KMS-11 (cell line): ENCODE measurements around the gene LAMA1.

ENCODE experiments used
- H2AFZ ChIP-seq: fragments of 200-600 bp; sonication (generic); 2 replicates; pipeline ENCODE4 v1.6.1; 2016; ENCODE audit warnings: antibody characterized with exemption, mixed run types, low read depth
- H3K27ac ChIP-seq: fragments of 200-600 bp; sonication (generic); 2 replicates; pipeline ENCODE4 v1.6.1; 2016; ENCODE audit warnings: mild to moderate bottlenecking, mixed run types
- H3K27me3 ChIP-seq: fragments of 200-600 bp; sonication (generic); 2 replicates; pipeline ENCODE4 v1.6.1; 2017; ENCODE audit warnings: mild to moderate bottlenecking, low read depth, mixed run types, moderate library complexity; ENCODE audit not compliant: insufficient read depth
- H3K36me3 ChIP-seq: fragments of 200-600 bp; sonication (generic); 2 replicates; pipeline ENCODE4 v1.6.1; 2017; ENCODE audit warnings: mild to moderate bottlenecking, mixed run types; ENCODE audit not compliant: insufficient read depth
- H3K4me1 ChIP-seq: fragments of 200-600 bp; sonication (generic); 2 replicates; pipeline ENCODE4 v1.6.1; 2016; ENCODE audit warnings: mild to moderate bottlenecking, low read depth, mixed run types; ENCODE audit not compliant: poor library complexity, severe bottlenecking
- H3K4me2 ChIP-seq: fragments of 200-600 bp; sonication (generic); 2 replicates; pipeline ENCODE4 v1.7.0; 2016; ENCODE audit warnings: mild to moderate bottlenecking, mixed run types
- H3K4me3 ChIP-seq: fragments of 200-600 bp; sonication (generic); IDR thresholded peaks from 2 replicates; pipeline ENCODE4 v1.6.1; 2017; ENCODE audit warnings: low read depth, low read length, mixed read lengths; ENCODE audit not compliant: insufficient read depth
- H3K79me2 ChIP-seq: fragments of 200-600 bp; sonication (generic); 2 replicates; pipeline ENCODE4 v1.6.1; 2016; ENCODE audit warnings: low read depth, mixed run types; ENCODE audit not compliant: insufficient read depth
- H3K9ac ChIP-seq: fragments of 200-600 bp; sonication (generic); 2 replicates; pipeline ENCODE4 v1.6.1; 2016; ENCODE audit warnings: mild to moderate bottlenecking, mixed run types
- H4K20me1 ChIP-seq: fragments of 200-600 bp; sonication (generic); 2 replicates; pipeline ENCODE4 v1.6.1; 2016; ENCODE audit warnings: mild to moderate bottlenecking, mixed run types; ENCODE audit not compliant: insufficient read depth
- CTCF ChIP-seq: fragments of 200-600 bp; sonication (generic); conservative IDR thresholded peaks from 2 replicates; pipeline ENCODE4 v1.6.1; 2017; ENCODE audit warnings: low read depth, mild to moderate bottlenecking, antibody characterized with exemption, low read length, moderate library complexity, mixed read lengths

LAMA1 gene

GRCh38 chr18:7082671-7083070 lies 34.9 kb downstream of the LAMA1 start:
- Histone ChIP-seq H2AFZ (no peak overlapping the region), H3K9ac (no peak overlapping the region), H3K79me2 (no peaks in the 10 kb centered on the region), H3K4me3 (no peak overlapping the region), H4K20me1 (no peaks in the 10 kb centered on the region), H3K4me1 (no peaks in the 10 kb centered on the region), H3K36me3 (no peaks in the 10 kb centered on the region), H3K4me2 (no peak overlapping the region), H3K27me3 (no peaks in the 10 kb centered on the region), H3K27ac (no peak overlapping the region)
- TF ChIP-seq CTCF, result no peak

GRCh38 chr18:7079231-7079630 lies 38.4 kb downstream of the LAMA1 start:
- Histone ChIP-seq H3K36me3 (no peaks in the 10 kb centered on the region), H3K4me1 (no peaks in the 10 kb centered on the region), H3K9ac (no peak overlapping the region), H3K27me3 (no peaks in the 10 kb centered on the region), H4K20me1 (no peaks in the 10 kb centered on the region), H3K79me2 (no peaks in the 10 kb centered on the region), H3K4me2 (no peak overlapping the region), H2AFZ (no peak overlapping the region), H3K4me3 (no peak overlapping the region), H3K27ac (no peak overlapping the region)
- no peak for TF ChIP-seq CTCF

GRCh38 chr18:7072593-7072992 lies 45.0 kb downstream of the LAMA1 start:
- Histone ChIP-seq H3K9ac (no peak overlapping the region), H3K4me3 (no peak overlapping the region), H3K36me3 (no peaks in the 10 kb centered on the region), H2AFZ (no peak overlapping the region), H3K4me2 (no peak overlapping the region), H3K27me3 (no peaks in the 10 kb centered on the region), H4K20me1 (no peaks in the 10 kb centered on the region), H3K27ac (no peak overlapping the region), H3K4me1 (no peaks in the 10 kb centered on the region), H3K79me2 (no peaks in the 10 kb centered on the region)
- no peak for TF ChIP-seq CTCF

- Histone ChIP-seq H3K36me3 (no peaks in the 10 kb centered on the region), H2AFZ (no peak overlapping the region), H3K27ac (no peak overlapping the region), H3K9ac (no peak overlapping the region), H3K4me3 (no peak overlapping the region), H3K4me2 (no peak overlapping the region), H4K20me1 (no peaks in the 10 kb centered on the region), H3K4me1 (no peaks in the 10 kb centered on the region), H3K79me2 (no peaks in the 10 kb centered on the region), H3K27me3 (no peaks in the 10 kb centered on the region)
- no peak for TF ChIP-seq CTCF
Observed at GRCh38 chr18:7071600-7071999, 46.0 kb downstream of the LAMA1 start.

- Histone ChIP-seq H3K27ac (no peak overlapping the region), H3K4me2 (no peak overlapping the region), H3K9ac (no peak overlapping the region), H3K79me2 (no peaks in the 10 kb centered on the region), H3K4me3 (no peak overlapping the region), H3K27me3 (no peaks in the 10 kb centered on the region), H4K20me1 (no peaks in the 10 kb centered on the region), H3K36me3 (no peaks in the 10 kb centered on the region), H2AFZ (no peak overlapping the region), H3K4me1 (no peaks in the 10 kb centered on the region)
- TF ChIP-seq CTCF, result no peak
Observed at GRCh38 chr18:7070466-7070865, 47.1 kb downstream of the LAMA1 start.
